GM12873 (cell line): ENCODE results near the gene TPX2.

Source experiments
- CTCF ChIP-seq: IDR thresholded peaks from 2 replicates; pipeline ENCODE4 v1.5.1; 2012; ENCODE audit warnings: low read depth, mild to moderate bottlenecking, moderate library complexity, low read length, control low read depth; ENCODE audit not compliant: insufficient read depth; ENCODE audit errors: missing control alignments

TPX2 gene

DNA sequence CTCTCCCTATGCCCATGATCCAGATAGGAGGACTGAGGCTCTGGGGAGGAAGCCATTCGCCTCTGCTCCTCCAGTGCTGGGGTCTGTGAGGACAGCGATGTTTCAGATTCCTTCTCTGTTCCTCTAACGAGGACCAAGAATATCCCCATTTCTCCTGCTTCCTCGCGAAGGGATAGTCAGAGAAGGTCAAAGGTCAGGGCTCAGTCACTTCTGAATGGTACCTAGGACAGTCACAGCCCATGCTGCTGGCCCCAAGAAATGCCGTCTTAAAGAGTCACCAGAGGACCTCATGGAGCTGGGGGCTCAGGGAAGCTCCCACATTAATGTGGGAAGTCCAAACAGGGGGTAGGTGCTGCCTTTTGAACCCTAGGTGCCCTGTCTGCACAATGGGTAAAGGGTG is 104.2 kb downstream of the TPX2 start:
- TF ChIP-seq CTCF: no peak

GRCh38 chr20:31843881-31844280 is 104.8 kb downstream of the TPX2 start:
- TF ChIP-seq CTCF: no peak

DNA sequence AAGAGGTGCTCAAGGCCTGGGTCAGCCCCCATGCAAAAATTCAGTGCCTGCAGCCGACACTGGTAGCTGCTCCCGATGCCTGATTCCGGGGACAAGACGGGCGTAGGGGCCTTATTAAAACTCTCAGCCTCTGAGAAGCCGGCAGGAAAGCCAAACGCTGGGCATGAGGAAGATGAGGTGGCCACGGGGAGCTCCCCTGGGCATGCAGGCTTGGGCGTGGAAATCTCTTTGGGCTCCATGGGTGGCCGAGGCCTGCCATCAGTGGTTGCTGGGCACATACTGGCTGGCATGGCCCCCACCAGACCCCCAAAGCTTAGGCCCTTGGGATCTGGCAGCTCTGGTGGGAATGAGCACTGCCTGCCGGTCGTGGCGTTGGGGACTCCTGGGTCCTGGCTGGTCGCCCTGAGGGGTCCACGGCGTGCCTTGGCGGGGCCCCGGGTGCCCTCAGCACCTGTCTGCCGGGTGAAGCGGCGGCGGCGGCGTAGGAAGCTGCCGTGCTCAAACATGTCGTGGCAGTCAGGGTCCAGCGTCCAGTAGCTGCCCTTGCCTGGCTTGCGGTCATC is 105.7 kb downstream of the TPX2 start:
- no peak for TF ChIP-seq CTCF

GRCh38 chr20:31845300-31845863 is 106.3 kb downstream of the TPX2 start, which contains the start of gene FOXS1:
FOXS1 (minus strand) TSS chr20:31845604; CDS start chr20:31845542, 62 bp downstream.
- TF ChIP-seq CTCF: no peak

DNA sequence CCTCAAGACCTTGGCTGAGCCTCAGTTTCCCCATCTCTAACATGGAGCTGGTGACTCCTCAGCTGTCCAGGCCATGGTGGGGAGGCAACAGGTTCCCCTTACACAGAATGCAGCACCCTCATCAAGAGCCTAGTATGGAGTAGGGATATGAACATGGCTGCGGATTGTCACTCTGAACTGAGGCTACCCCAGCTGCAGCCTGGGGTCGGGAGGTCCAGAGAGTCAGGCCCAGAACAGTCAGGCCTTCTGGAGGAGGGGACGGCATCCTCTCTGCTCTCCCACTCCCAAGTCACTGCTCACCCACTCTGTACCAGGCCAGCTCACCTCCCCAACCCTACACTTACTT is 107.7 kb downstream of the TPX2 start:
- no peak for TF ChIP-seq CTCF

DNA sequence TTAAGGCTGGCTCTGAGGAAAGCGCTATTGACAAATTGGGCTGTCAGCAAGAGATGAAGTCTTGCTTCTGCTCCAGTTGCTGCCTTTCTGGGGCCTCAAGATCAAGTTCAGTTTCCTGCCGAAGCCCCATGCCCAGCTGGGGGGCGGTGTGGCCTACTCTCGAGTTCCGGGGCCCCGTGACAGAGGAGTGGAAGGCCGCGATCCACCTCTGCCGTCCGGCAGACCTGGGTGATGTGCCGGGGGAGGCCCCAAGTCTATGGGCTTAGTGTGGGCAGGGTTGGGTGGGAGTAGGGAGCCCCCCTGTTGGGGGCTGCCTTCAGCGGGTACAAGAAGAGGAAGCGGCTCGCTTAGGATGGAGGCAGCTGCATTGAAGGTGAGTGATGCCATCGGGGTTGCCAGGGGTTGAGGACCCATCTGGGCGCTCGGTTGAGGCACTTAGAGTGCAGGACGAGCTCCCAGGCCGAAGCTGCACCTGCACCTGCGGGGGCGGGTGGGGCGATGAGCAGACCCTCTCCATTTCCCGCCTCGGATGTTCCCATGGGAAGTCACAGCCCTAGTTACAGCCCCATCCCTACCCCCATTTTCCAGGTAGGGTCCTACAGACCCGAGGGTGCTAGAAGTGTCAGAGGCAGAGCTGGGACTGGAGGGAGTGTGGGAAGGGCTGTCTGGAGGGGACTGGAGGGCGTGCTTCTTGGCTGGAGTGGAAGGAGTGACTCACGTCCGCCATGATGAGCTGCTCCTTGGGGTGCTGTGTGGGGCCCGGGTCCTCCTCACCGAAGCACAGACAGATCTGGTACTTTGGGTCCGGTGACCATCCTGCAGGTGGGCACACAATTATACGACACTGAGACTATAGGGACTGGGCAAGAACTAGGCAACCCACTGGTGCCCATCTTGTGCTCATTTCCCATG is 109.3 kb downstream of the TPX2 start:
- no peak for TF ChIP-seq CTCF

- no peak for TF ChIP-seq CTCF
Observed at GRCh38 chr20:31849306-31849930, 110.3 kb downstream of the TPX2 start.
